Endothelial cell (in vitro differentiated cells): ENCODE data around the gene RANBP10. TPM values are rescaled to one million over a fixed set of nuclear protein-coding genes. Genes with fewer than 3 reads are reported as not detected.

ENCODE experiments used
- DNase-seq: peaks from one replicate; pipeline ENCODE4 v3.0.0; 2021; ENCODE audit warnings: low spot score
- H3K27ac Mint-ChIP-seq: one replicate; pipeline ENCODE4 v1.8.0; 2021; ENCODE audit warnings: mixed read lengths, inconsistent platforms; ENCODE audit not compliant: unreplicated experiment
- H3K27me3 Mint-ChIP-seq: one replicate; pipeline ENCODE4 v1.8.0; 2021; ENCODE audit warnings: mild to moderate bottlenecking, moderate library complexity, mixed read lengths, inconsistent platforms; ENCODE audit not compliant: unreplicated experiment
- H3K36me3 Mint-ChIP-seq: one replicate; pipeline ENCODE4 v1.8.0; 2021; ENCODE audit warnings: mild to moderate bottlenecking, low read depth, mixed read lengths, inconsistent platforms; ENCODE audit not compliant: unreplicated experiment
- H3K4me1 Mint-ChIP-seq: one replicate; pipeline ENCODE4 v1.8.0; 2021; ENCODE audit warnings: mild to moderate bottlenecking, mixed read lengths, inconsistent platforms; ENCODE audit not compliant: unreplicated experiment
- H3K4me3 Mint-ChIP-seq: one replicate; pipeline ENCODE4 v1.8.0; 2021; ENCODE audit warnings: mild to moderate bottlenecking, mixed read lengths, inconsistent platforms; ENCODE audit not compliant: unreplicated experiment
- H3K9me3 Mint-ChIP-seq: one replicate; pipeline ENCODE4 v1.8.0; 2021; ENCODE audit warnings: mixed read lengths, inconsistent platforms; ENCODE audit not compliant: unreplicated experiment
- CTCF ChIP-seq: fragments of 200-600 bp; sonication (generic); IDR thresholded peaks from one replicate; pipeline ENCODE4 v1.5.0; 2021; ENCODE audit warnings: antibody characterized with exemption; ENCODE audit not compliant: unreplicated experiment
- total RNA-seq: library from RNA; stranded (reverse); fragmentation: NEBNext Ultra II Directional; extraction: Animal tissue kit (Norgen Biotek cat#: 25700); gene quantifications from one replicate; pipeline ENCODE4 v1.2.1, GENCODE V29; 2021; ENCODE audit not compliant: unreplicated experiment

RANBP10 gene
- total RNA-seq, 1 donor from 2014 or later: 19.5 TPM

- H3K4me1 Mint-ChIP-seq: peaks cover 16% of the 10 kb centered on the region
- H3K9me3 Mint-ChIP-seq: no peaks in the 10 kb centered on the region
- DNase-seq: no peak
- TF ChIP-seq CTCF: no peak
- peaks cover 12% of the 10 kb centered on the region for H3K27me3 Mint-ChIP-seq
- H3K4me3 Mint-ChIP-seq: peak overlapping the region; percentile 97
- H3K36me3 Mint-ChIP-seq: peaks cover 24% of the 10 kb centered on the region
- peak overlapping the region; percentile 86 for H3K27ac Mint-ChIP-seq
Measured at GRCh38 chr16:67804853-67805542, 1.4 kb downstream of the RANBP10 start.

GRCh38 chr16:67803894-67804293, 2.5 kb downstream of the RANBP10 start:
- peaks cover 12% of the 10 kb centered on the region for H3K27me3 Mint-ChIP-seq
- H3K36me3 Mint-ChIP-seq: peaks cover 28% of the 10 kb centered on the region
- no peak overlapping the region for H3K4me3 Mint-ChIP-seq
- no peak overlapping the region for H3K27ac Mint-ChIP-seq
- no peak for TF ChIP-seq CTCF
- no peak for DNase-seq
- no peaks in the 10 kb centered on the region for H3K9me3 Mint-ChIP-seq
- peaks cover 16% of the 10 kb centered on the region for H3K4me1 Mint-ChIP-seq

GRCh38 chr16:67801883-67802282, 4.5 kb downstream of the RANBP10 start:
- no peak for DNase-seq
- no peak overlapping the region for H3K4me3 Mint-ChIP-seq
- H3K27me3 Mint-ChIP-seq: peaks cover 7% of the 10 kb centered on the region
- peaks cover 28% of the 10 kb centered on the region for H3K36me3 Mint-ChIP-seq
- H3K4me1 Mint-ChIP-seq: peaks cover 16% of the 10 kb centered on the region
- no peaks in the 10 kb centered on the region for H3K9me3 Mint-ChIP-seq
- no peak overlapping the region for H3K27ac Mint-ChIP-seq
- TF ChIP-seq CTCF: no peak

- DNase-seq: no peak
- no peaks in the 10 kb centered on the region for H3K9me3 Mint-ChIP-seq
- peaks cover 28% of the 10 kb centered on the region for H3K36me3 Mint-ChIP-seq
- H3K4me3 Mint-ChIP-seq: no peak overlapping the region
- peaks cover 16% of the 10 kb centered on the region for H3K4me1 Mint-ChIP-seq
- H3K27me3 Mint-ChIP-seq: peaks cover 6% of the 10 kb centered on the region
- TF ChIP-seq CTCF: no peak
- no peak overlapping the region for H3K27ac Mint-ChIP-seq
Measured at GRCh38 chr16:67801241-67801640, 5.1 kb downstream of the RANBP10 start.

GRCh38 chr16:67800338-67800926, 5.9 kb downstream of the RANBP10 start:
- Mint-ChIP-seq H3K27ac (peak overlapping the region; percentile 42), H3K27me3 (peaks cover 6% of the 10 kb centered on the region), H3K36me3 (peaks cover 27% of the 10 kb centered on the region), H3K4me1 (peaks cover 14% of the 10 kb centered on the region), H3K9me3 (no peaks in the 10 kb centered on the region), H3K4me3 (peak overlapping the region; percentile 31)
- TF ChIP-seq CTCF: no peak
- DNase-seq: no peak
